ENCODE measurements around the gene INA. TPM values are rescaled to one million over a fixed set of nuclear protein-coding genes. Genes with fewer than 3 reads are reported as not detected.

The INA gene
- total and polyA plus RNA-seq, 2 experiments from 2014 or later = 0.93 TPM; not detected in 1

DNA sequence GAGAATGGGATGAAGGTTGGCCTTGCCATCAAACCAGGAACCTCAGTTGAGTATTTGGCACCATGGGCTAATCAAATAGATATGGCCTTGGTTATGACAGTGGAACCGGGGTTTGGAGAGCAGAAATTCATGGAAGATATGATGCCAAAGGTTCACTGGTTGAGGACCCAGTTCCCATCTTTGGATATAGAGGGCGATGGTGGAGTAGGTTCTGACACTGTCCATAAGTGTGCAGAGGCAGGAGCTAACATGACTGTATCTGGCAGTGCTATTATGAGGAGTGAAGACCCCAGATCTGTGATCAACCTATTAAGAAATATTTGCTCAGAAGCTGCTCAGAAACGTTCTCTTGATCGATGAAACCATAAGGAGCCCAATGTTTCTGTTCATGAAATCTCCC is 30.6 kb upstream of the INA start:
- H3K27ac ChIP-seq = no peak overlapping the region
- H2AFZ ChIP-seq = no peak overlapping the region
- no peaks in the 10 kb centered on the region for H3K27me3 ChIP-seq
- H3K9me3 ChIP-seq (ENCODE audit: low read depth) = no peaks in the 10 kb centered on the region
- H4K20me1 ChIP-seq (ENCODE audit: insufficient read depth, poor library complexity, severe bottlenecking) = no peaks in the 10 kb centered on the region
- H3K4me1 ChIP-seq (ENCODE audit: insufficient read depth) = peaks cover 9% of the 10 kb centered on the region
- no peak for DNase-seq (ENCODE audit: low spot score)
- H3K36me3 ChIP-seq (replicated peaks; ENCODE audit: insufficient read depth, low read depth) = no peaks in the 10 kb centered on the region
- H3K4me2 ChIP-seq = no peak overlapping the region
- no peaks in the 10 kb centered on the region for H3K79me2 ChIP-seq
- no peak for TF ChIP-seq CTCF (IDR thresholded peaks at IDR 0.05; ENCODE audit: poor library complexity)
- no peak for TF ChIP-seq EZH2phosphoT487 (IDR thresholded peaks at IDR 0.05; ENCODE audit: low read depth, severe bottlenecking, unreplicated experiment)
- TF ChIP-seq EZH2 (IDR thresholded peaks at IDR 0.05; ENCODE audit: borderline replicate concordance) = no peak
- no peak overlapping the region for H3K4me3 ChIP-seq
- 82% methylated on average over 4 of the region's 4 CpGs for WGBS (ENCODE audit: low lambda C conversion rate, missing lambda C conversion rate)
- no peaks in the 10 kb centered on the region for H3K9me2 ChIP-seq (replicated peaks; ENCODE audit: insufficient read depth)

DNA sequence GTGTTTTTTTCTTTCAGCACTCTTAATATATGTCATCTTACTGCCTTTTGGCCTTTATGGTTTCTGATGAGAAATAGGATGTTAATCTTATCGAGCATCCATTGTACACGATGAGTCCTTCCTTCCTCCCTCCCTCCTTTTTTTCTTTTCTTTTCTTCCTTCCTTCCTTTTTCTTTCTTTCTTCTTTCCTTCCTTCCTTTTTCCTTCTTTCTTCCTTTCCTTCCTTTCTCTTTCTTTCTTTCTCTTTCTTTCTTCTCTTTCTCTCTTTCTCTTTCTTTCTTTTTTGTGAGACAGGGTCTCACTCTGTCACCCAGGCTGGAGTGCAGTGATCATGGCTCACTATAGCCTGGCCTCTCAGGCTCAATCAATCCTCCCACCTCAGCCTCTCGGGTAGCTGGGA is 22.8 kb upstream of the INA start:
- Histone ChIP-seq H3K9me2 (replicated peaks; ENCODE audit: insufficient read depth) (no peaks in the 10 kb centered on the region), H3K9me3 (ENCODE audit: low read depth) (no peaks in the 10 kb centered on the region), H3K27ac (no peak overlapping the region), H3K36me3 (replicated peaks; ENCODE audit: insufficient read depth, low read depth) (no peaks in the 10 kb centered on the region), H3K4me2 (no peak overlapping the region), H3K79me2 (no peaks in the 10 kb centered on the region), H2AFZ (no peak overlapping the region), H3K4me1 (ENCODE audit: insufficient read depth) (no peaks in the 10 kb centered on the region), H4K20me1 (ENCODE audit: insufficient read depth, poor library complexity, severe bottlenecking) (no peaks in the 10 kb centered on the region), H3K4me3 (no peak overlapping the region), H3K27me3 (no peaks in the 10 kb centered on the region)
- 91% methylated on average over 3 of the region's 3 CpGs for WGBS (ENCODE audit: low lambda C conversion rate, missing lambda C conversion rate)
- DNase-seq (ENCODE audit: low spot score) = no peak
- TF ChIP-seq EZH2phosphoT487 (IDR thresholded peaks at IDR 0.05; ENCODE audit: low read depth, severe bottlenecking, unreplicated experiment) (no peak), CTCF (IDR thresholded peaks at IDR 0.05; ENCODE audit: poor library complexity) (no peak), EZH2 (IDR thresholded peaks at IDR 0.05; ENCODE audit: borderline replicate concordance) (no peak)

DNA sequence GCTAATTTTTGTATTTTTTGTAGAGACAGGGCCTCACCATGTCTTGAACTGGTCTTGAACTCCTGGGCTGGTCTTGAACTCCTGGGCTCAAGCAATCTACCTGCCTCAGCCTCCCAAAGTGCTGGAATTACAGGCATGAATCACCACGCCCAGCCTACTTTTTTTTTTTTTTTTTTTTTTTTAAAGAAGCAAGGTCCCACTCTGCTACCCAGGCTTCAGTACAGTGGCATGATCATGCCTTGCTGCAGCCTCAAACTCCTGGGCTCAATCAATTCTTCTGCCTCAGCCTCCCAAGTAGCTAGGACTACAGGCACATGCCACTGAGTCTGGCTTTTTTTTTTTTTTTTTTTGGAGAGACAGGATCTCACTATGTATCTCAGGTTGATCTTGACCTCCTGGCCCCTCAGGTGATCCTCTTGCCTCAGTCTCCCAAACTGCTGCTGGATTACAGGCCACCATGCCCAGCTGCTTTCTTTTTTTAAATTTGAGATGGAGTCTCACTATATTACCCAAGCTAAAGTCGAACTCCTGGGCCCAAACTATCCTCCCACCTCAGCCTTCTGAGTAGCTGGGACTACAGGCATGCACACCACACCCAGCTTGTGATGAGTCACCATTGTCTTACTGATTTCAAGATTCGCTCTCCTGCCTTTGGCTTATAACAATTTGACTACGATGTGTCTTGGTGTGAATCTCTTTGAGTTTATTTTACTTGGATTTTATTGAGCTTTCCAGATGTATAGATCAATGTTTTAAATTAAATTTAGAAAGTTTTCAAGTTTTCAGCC is 22.2 kb upstream of the INA start:
- no peak overlapping the region for H3K4me3 ChIP-seq
- no peak overlapping the region for H3K27ac ChIP-seq
- no peak for DNase-seq (ENCODE audit: low spot score)
- H3K27me3 ChIP-seq = no peaks in the 10 kb centered on the region
- no peaks in the 10 kb centered on the region for H3K9me3 ChIP-seq (ENCODE audit: low read depth)
- TF ChIP-seq EZH2phosphoT487 (IDR thresholded peaks at IDR 0.05; ENCODE audit: low read depth, severe bottlenecking, unreplicated experiment) (no peak), CTCF (IDR thresholded peaks at IDR 0.05; ENCODE audit: poor library complexity) (no peak), EZH2 (IDR thresholded peaks at IDR 0.05; ENCODE audit: borderline replicate concordance) (no peak)
- H3K79me2 ChIP-seq = no peaks in the 10 kb centered on the region
- no peak overlapping the region for H3K4me2 ChIP-seq
- H3K9me2 ChIP-seq (replicated peaks; ENCODE audit: insufficient read depth) = no peaks in the 10 kb centered on the region
- no peak overlapping the region for H2AFZ ChIP-seq
- H4K20me1 ChIP-seq (ENCODE audit: insufficient read depth, poor library complexity, severe bottlenecking) = no peaks in the 10 kb centered on the region
- WGBS (ENCODE audit: low lambda C conversion rate, missing lambda C conversion rate) = 67% methylated on average over 4 of the region's 4 CpGs
- no peaks in the 10 kb centered on the region for H3K36me3 ChIP-seq (replicated peaks; ENCODE audit: insufficient read depth, low read depth)
- no peaks in the 10 kb centered on the region for H3K4me1 ChIP-seq (ENCODE audit: insufficient read depth)

Data from hepatocyte (in vitro differentiated cells).